Endothelial cell of umbilical vein (primary cell): ENCODE measurements around the gene RNF145.

Experiments used
- CTCF ChIP-seq, 2 donors: IDR thresholded peaks; 1 replicate in 1 of 2; 2 replicates in 1 of 2; pipeline ENCODE4 v1.5.1; 2011; ENCODE audit warnings: low read length in 2 of 2, mild to moderate bottlenecking in 2 of 2, moderate library complexity in 2 of 2, control low read depth in 1 of 2, inconsistent platforms in 1 of 2, low read depth in 1 of 2; ENCODE audit not compliant: insufficient read depth in 1 of 2; ENCODE audit errors: extremely low read depth in 1 of 2
- EZH2 ChIP-seq: IDR thresholded peaks from 2 replicates; pipeline ENCODE4 v1.6.1; 2012; ENCODE audit warnings: borderline replicate concordance, low read depth, mild to moderate bottlenecking, moderate library complexity, low read length, inconsistent platforms; ENCODE audit not compliant: severe bottlenecking
- FOS ChIP-seq: IDR thresholded peaks from 2 replicates; pipeline ENCODE4 v1.6.1; 2011; ENCODE audit warnings: mild to moderate bottlenecking, low read length, moderate library complexity, borderline replicate concordance; ENCODE audit not compliant: insufficient read depth
- JUN ChIP-seq: IDR thresholded peaks from 2 replicates; pipeline ENCODE4 v1.6.1; 2011; ENCODE audit warnings: borderline replicate concordance, low read depth; ENCODE audit not compliant: insufficient read length, insufficient read depth
- MYC ChIP-seq: IDR thresholded peaks from one replicate; pipeline ENCODE4 v1.6.1; 2011; ENCODE audit warnings: mild to moderate bottlenecking, low read depth, low read length
- POLR2A ChIP-seq: IDR thresholded peaks from 2 replicates; pipeline ENCODE4 v1.6.1; 2012; ENCODE audit warnings: low read depth, mild to moderate bottlenecking, control low read depth, low read length
- POLR2AphosphoS5 ChIP-seq: IDR thresholded peaks from 2 replicates; pipeline ENCODE4 v1.6.1; 2012; ENCODE audit warnings: low read depth, mild to moderate bottlenecking, control low read depth, low read length, moderate library complexity; ENCODE audit not compliant: insufficient read depth
- TF ChIP-seq, protein P1 (sequence below): IDR thresholded peaks from 2 replicates; pipeline ENCODE4 v1.6.1; 2011; ENCODE audit not compliant: insufficient read depth, insufficient read length

- TF ChIP-seq CTCF (IDR thresholded peaks at IDR 0.05; ENCODE audit: extremely low read depth in 1 of 2, insufficient read depth in 1 of 2, low read depth in 1 of 2, low read length in 2 of 2) (no peak), POLR2AphosphoS5 (no peak), POLR2A (no peak), FOS (no peak), EZH2 (no peak), MYC (no peak), JUN (no peak)
- TF ChIP-seq, protein P1, sequence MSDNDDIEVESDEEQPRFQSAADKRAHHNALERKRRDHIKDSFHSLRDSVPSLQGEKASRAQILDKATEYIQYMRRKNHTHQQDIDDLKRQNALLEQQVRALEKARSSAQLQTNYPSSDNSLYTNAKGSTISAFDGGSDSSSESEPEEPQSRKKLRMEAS = no peak
These were observed 28.2 kb downstream of the RNF145 start for GRCh38 chr5:159181152-159181551.
